Measurements from ENCODE around the gene DLEC1. TPM values are rescaled to one million over a fixed set of nuclear protein-coding genes. Genes with fewer than 3 reads are reported as not detected.
A peak's percentile ranks its signal among the peaks of the same experiment; 100 is the strongest.

The DLEC1 gene
- total RNA-seq, 4 donors from 2014 or later: 0.20 to 4.1 (median 1.4) TPM

- Histone ChIP-seq H3K4me1 (no peaks in the 10 kb centered on the region), H3K4me3 (no peak overlapping the region), H3K27ac (no peak overlapping the region), H3K9me3 (no peaks in the 10 kb centered on the region), H3K36me3 (no peaks in the 10 kb centered on the region), H3K27me3 (no peaks in the 10 kb centered on the region)
- in situ Hi-C loops (cut with MboI; ENCODE audit: low pct_ligation_motif_present in 1 of 4, low pct_unique_long_range_greater_than_20kb in 1 of 4, low sequenced_read_pairs in 3 of 4): loop anchor here in 1 of 4 donors (25.0 kb wide), 1 partner anchor 375 kb away; the partner anchor contains the start of gene EXOG
- intact Hi-C loops (cut with DNase I; ENCODE audit: low total_unique reads): no loop called here
- no peak for DNase-seq
- 88% methylated on average over 6 of the region's 7 CpGs; no CpG with 5 or more reads in 1 of the 2 donors for WGBS, 2 donors (ENCODE audit: low coverage in 1 of 2)
- no peak for TF ChIP-seq CTCF (IDR thresholded peaks at IDR 0.05)
- TF ChIP-seq POLR2A (IDR thresholded peaks at IDR 0.05): no peak
- no peak for TF ChIP-seq EP300 (IDR thresholded peaks at IDR 0.05; ENCODE audit: low read depth)
These were observed 73.4 kb downstream of the DLEC1 start for GRCh38 chr3:38112378-38112761.

DNA sequence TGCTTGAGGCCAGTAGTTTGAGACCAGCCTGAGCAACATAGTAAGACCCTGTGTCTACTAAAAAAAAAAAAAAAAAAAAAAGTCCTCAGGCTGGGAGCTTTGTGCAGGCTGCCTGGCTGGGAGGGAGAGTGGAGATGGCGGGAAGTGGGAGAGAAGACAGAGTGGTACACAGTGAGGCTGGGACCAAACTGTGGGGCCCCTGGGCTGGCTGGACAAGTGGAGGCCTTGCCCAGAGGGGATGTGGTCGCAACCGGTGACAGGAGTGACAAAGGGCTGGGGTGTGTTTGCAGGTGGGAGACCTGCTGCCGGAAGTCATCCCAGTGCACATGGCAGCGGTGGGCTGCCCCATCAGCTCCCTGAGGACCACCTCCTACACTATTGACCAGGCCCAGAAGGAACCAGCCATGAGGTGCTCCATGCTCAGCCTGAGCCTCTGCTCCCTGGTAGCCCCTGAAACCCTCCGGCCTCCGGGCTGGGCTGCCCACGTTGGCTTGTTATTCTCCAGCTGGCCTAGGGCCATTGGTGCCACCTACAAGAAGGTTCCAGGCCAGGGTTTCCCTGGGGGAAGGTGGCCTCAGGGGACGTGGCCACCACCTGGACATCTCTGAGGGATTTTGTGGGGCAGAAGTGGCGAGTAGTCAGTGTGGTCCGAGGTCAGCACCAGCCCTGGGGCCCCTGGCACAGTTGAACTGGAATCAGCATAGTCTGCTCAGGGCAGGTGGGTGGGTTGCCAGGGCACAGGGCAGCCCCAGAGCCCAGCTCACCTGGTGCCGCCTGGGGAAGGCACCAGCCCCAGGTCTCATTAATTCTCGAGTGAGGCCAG lies 75.3 kb downstream of the DLEC1 start:
- WGBS, 2 donors (ENCODE audit: low coverage in 1 of 2): 84% methylated on average over 13 of the region's 13 CpGs; no CpG with 5 or more reads in 1 of the 2 donors

GRCh38 chr3:38114875-38115644 lies 76.1 kb downstream of the DLEC1 start:
- Histone ChIP-seq H3K36me3 (no peaks in the 10 kb centered on the region), H3K9me3 (no peaks in the 10 kb centered on the region), H3K4me3 (no peak overlapping the region), H3K27me3 (no peaks in the 10 kb centered on the region), H3K27ac (no peak overlapping the region), H3K4me1 (no peaks in the 10 kb centered on the region)
- in situ Hi-C loops (cut with MboI; ENCODE audit: low pct_ligation_motif_present in 1 of 4, low pct_unique_long_range_greater_than_20kb in 1 of 4, low sequenced_read_pairs in 3 of 4) (loop anchor here in 1 of 4 donors (25.0 kb wide), 1 partner anchor 372 kb away; the partner anchor contains the start of gene EXOG), intact Hi-C loops (cut with DNase I; ENCODE audit: low total_unique reads) (no loop called here)
- TF ChIP-seq EP300 (IDR thresholded peaks at IDR 0.05; ENCODE audit: low read depth) (no peak), CTCF (IDR thresholded peaks at IDR 0.05) (no peak), POLR2A (IDR thresholded peaks at IDR 0.05) (no peak), POLR2AphosphoS5 (IDR thresholded peaks at IDR 0.05) (no peak)
- DNase-seq: no peak
- 80 to 82% methylated on average over 1 to 13 of the region's 13 CpGs for WGBS, 2 donors (ENCODE audit: low coverage in 1 of 2)

More for the DNA sequence above, 75.3 kb downstream of the DLEC1 start:
- Histone ChIP-seq H3K9me3 (no peaks in the 10 kb centered on the region), H3K36me3 (no peaks in the 10 kb centered on the region), H3K4me3 (no peak overlapping the region), H3K4me1 (no peaks in the 10 kb centered on the region), H3K27me3 (no peaks in the 10 kb centered on the region), H3K27ac (no peak overlapping the region)
- intact Hi-C loops (cut with DNase I; ENCODE audit: low total_unique reads): no loop called here
- DNase-seq: no peak
- TF ChIP-seq POLR2A (IDR thresholded peaks at IDR 0.05) (peak; percentile 13), EP300 (IDR thresholded peaks at IDR 0.05; ENCODE audit: low read depth) (no peak), CTCF (IDR thresholded peaks at IDR 0.05) (no peak), POLR2AphosphoS5 (IDR thresholded peaks at IDR 0.05) (no peak)
- in situ Hi-C loops (cut with MboI; ENCODE audit: low pct_ligation_motif_present in 1 of 4, low pct_unique_long_range_greater_than_20kb in 1 of 4, low sequenced_read_pairs in 3 of 4): loop anchor here in 1 of 4 donors (25.0 kb wide), 1 partner anchor 373 kb away; the partner anchor contains the start of gene EXOG
